RWPE1 (cell line): ENCODE measurements around the gene HBE1.
"Not testable (repeated sequence)": the region's sequence is repeated elsewhere in the genome, so short reads cannot be mapped to it uniquely, and the experiment has no call there.

ENCODE experiments used
- CTCF ChIA-PET: fragments of 350-600 bp; sonication (Branson Sonifier 250); formaldehyde crosslinking; extraction: SDS; loops from one replicate; lab custom pipeline; 2021; lab: Yijun Ruan, JAX
- POLR2A ChIA-PET: fragments of 400-600 bp; formaldehyde crosslinking; extraction: SDS; loops from one replicate; lab custom pipeline; 2020; ENCODE audit warnings: antibody characterized with exemption; ENCODE audit not compliant: low non-redundant PET; lab: Yijun Ruan, JAX
- DNase-seq: peaks from one replicate; pipeline ENCODE4 v3.0.0; 2012; ENCODE audit warnings: low spot score
- H3K27ac ChIP-seq: fragments of 450-650 bp; 2 replicates; pipeline ENCODE4 v1.5.1; 2017
- TF ChIP-seq, protein P1 (sequence below): fragments of 450-650 bp; conservative IDR thresholded peaks from 2 replicates; pipeline ENCODE4 v1.5.1; 2017; ENCODE audit warnings: low read depth, mild to moderate bottlenecking

HBE1 gene

DNA sequence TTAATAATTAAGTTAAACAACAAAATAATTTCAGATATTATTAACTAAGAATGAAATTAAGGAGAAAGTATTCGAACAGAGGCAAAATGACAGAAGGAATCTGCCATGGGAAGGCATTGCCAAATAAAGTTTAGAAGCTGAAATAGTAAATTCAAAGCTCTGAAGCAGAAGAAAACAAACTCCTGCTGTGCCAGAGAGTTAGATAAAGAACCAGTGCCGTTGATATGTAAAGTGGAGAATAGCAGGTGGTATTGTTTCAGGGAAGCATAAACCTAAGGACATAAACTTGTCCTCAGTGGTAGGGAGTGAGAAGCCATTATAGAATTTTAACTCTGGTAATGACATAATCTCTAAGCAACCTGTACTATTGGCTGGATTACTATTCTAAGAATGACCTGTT lies 12.4 kb downstream of the HBE1 start:
- DNase-seq = no peak

DNA sequence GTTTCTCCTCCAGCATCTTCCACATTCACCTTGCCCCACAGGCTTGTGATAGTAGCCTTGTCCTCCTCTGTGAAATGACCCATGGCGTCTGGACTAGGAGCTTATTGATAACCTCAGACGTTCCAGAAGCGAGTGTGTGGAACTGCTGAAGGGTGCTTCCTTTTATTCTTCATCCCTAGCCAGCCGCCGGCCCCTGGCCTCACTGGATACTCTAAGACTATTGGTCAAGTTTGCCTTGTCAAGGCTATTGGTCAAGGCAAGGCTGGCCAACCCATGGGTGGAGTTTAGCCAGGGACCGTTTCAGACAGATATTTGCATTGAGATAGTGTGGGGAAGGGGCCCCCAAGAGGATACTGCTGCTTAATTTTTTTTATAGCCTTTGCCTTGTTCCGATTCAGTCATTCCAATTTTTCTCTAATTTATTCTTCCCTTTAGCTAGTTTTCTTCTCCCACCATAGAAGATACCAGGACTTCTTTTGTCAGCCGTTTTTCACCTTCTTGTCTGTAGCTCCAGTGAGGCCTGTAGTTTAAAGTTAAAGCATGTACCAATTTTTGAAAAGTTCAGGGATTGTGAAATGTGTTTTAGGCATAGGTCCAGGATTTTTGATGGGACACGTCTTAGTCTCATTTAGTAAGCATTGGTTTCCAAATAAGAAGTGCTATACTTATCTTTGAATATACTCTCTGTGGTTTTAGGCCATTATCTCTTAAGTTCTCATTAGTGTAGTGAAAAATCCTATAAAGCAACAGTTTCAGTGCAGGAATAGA lies 14.9 kb downstream of the HBE1 start, which contains the start of gene HBG2:
TSS of gene HBG2 (minus strand) at position 136 of the 768 bp plus-strand sequence. CDS start at position 83, 53 bp downstream.
- POLR2A ChIA-PET, CTCF ChIA-PET, DNase-seq, H3K27ac ChIP-seq: not testable (repeated sequence)

More for the DNA sequence above, 12.4 kb downstream of the HBE1 start:
- ChIA-PET POLR2A (no interaction called here), CTCF (no interaction called here)
- H3K27ac ChIP-seq = no peak overlapping the region
- TF ChIP-seq, protein P1, sequence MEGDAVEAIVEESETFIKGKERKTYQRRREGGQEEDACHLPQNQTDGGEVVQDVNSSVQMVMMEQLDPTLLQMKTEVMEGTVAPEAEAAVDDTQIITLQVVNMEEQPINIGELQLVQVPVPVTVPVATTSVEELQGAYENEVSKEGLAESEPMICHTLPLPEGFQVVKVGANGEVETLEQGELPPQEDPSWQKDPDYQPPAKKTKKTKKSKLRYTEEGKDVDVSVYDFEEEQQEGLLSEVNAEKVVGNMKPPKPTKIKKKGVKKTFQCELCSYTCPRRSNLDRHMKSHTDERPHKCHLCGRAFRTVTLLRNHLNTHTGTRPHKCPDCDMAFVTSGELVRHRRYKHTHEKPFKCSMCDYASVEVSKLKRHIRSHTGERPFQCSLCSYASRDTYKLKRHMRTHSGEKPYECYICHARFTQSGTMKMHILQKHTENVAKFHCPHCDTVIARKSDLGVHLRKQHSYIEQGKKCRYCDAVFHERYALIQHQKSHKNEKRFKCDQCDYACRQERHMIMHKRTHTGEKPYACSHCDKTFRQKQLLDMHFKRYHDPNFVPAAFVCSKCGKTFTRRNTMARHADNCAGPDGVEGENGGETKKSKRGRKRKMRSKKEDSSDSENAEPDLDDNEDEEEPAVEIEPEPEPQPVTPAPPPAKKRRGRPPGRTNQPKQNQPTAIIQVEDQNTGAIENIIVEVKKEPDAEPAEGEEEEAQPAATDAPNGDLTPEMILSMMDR = no peak

DNA sequence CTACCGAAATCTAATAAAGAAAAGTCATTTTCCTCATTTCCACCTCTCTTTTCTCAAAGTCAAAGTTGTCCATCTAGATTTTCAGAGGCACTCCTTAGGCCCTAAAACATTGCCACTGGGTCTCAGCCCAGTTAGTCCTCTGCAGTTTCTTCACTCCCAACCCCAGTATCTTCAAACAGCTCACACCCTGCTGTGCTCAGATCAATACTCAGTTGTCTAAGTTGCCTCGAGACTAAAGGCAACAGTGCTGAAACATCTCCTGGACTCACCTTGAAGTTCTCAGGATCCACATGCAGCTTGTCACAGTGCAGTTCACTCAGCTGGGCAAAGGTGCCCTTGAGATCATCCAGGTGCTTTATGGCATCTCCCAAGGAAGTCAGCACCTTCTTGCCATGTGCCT lies 15.7 kb downstream of the HBE1 start:
- DNase-seq, POLR2A ChIA-PET, H3K27ac ChIP-seq, CTCF ChIA-PET: not testable (repeated sequence)

DNA sequence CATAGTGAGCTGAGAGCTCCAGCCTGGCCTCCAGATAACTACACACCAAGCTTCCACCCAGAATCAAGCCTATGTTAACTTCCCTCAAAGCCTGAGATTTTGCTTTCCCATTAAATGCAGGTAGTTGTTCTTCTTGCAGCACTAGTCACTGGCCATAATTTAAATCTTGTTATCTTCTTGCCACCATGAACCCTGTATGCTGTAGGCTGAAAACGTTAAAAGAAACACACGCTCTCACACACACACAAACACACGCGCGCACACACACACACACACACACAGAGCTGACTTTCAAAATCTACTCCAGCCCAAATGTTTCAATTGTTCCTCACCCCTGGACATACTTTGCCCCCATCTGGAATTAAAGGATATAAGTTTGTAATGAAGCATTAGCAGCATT lies 16.3 kb downstream of the HBE1 start:
- POLR2A ChIA-PET, DNase-seq, H3K27ac ChIP-seq, CTCF ChIA-PET: not testable (repeated sequence)

DNA sequence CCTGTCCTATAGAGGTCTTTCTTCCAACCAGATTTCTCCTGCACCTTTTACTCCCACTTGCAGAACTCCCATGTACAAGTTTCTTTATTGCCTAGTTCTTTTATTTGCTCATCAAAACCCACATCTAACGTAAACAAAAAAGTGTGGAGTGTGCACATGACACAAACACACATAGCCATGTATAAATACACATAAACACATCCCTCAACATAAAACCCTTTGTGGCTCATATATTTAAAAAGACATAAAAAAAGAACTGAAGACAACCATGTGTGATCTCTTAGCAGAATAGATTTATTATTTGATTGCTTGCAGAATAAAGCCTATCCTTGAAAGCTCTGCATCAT lies 16.9 kb downstream of the HBE1 start:
- TF ChIP-seq, protein P1 = no peak
- POLR2A ChIA-PET = no interaction called here
- no peak for DNase-seq
- H3K27ac ChIP-seq = no peak overlapping the region
- CTCF ChIA-PET = no interaction called here

DNA sequence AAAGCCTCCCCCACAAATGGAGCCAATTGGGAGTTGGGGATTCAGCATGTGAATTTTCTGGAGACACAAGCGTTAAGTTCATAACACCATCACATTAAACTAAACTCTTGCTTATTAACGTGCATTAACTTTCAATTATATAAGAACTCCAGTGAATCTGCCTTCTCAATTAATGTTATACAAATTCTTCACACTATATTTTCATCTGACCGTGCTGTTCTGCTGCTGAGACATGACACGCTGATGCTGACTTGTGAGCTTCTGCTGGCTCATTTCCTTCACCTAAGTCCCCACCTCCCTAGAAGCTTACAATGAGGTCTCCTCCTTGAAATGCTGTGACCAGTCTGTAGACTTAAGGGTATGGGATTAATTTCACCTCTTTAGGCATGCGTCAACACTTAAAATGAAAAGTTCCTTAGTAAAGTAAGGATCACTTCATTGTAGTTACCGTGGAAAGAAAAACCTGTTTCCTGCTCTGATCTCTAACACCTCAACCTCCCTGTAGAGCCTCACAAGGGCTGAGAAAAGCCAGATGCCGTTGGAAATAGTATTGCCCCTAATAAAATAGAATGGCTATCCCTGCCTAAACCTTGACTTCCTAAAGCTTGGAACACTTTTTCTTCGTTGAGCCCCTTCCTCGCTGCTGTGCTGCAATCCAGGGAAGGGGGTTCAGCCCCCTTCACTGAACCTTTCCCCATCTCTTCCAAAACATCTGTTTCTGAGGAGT lies 17.4 kb downstream of the HBE1 start:
- TF ChIP-seq, protein P1 = no peak
- H3K27ac ChIP-seq = no peak overlapping the region
- CTCF ChIA-PET = no interaction called here

DNA sequence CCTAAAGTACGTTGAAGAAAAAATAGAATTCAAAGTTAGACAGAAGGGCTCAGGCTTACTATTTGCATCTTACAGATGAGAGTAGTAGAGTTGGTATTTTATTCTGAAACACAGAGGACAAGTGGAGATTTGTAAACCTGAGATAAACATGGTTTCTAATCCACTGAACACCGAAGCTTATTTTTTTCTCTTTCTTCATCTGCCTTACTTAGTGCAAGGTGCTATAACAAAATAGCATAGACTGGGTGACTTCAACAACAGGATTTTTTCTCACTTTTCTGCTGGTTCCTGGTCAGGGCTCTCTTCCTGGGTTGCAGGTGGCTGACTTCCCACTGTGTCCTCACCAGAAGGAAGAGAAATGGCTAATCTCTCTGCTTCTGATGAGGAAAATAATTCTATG lies 18.0 kb downstream of the HBE1 start:
- DNase-seq = no peak
- TF ChIP-seq, protein P1 = no peak
- CTCF ChIA-PET = no interaction called here
- no peak overlapping the region for H3K27ac ChIP-seq
- POLR2A ChIA-PET = no interaction called here

More for the DNA sequence above, 17.4 kb downstream of the HBE1 start:
- POLR2A ChIA-PET = no interaction called here
- no peak for DNase-seq
